NCI-H1436 treated with DMSO at 0.1 percent for 48 hours (cell line): Measurements from ENCODE around the gene PDCD10.

ENCODE experiments used
- DNase-seq: peaks from one replicate; lab custom pipeline; 2025; lab: John Stamatoyannopoulos, UW

Gene PDCD10

GRCh38 chr3:167735233-167736138, 794 bp upstream of the PDCD10 start, which contains the start of gene SERPINI1:
SERPINI1 (plus strand) TSS chr3:167735721; CDS start chr3:167789129, 53,408 bp downstream.
- peak; percentile 69 for DNase-seq

GRCh38 chr3:167733961-167734497, 663 bp downstream of the PDCD10 start:
- DNase-seq: no peak

- no peak for DNase-seq
Measured at GRCh38 chr3:167732313-167733065, 2.2 kb downstream of the PDCD10 start.

GRCh38 chr3:167731393-167731792, 3.3 kb downstream of the PDCD10 start:
- DNase-seq: no peak

- DNase-seq: no peak
Measured at GRCh38 chr3:167729591-167729990, 5.1 kb downstream of the PDCD10 start.

GRCh38 chr3:167728632-167729323, 5.9 kb downstream of the PDCD10 start:
- no peak for DNase-seq

- DNase-seq: no peak
Measured at GRCh38 chr3:167728176-167728575, 6.5 kb downstream of the PDCD10 start.

GRCh38 chr3:167723872-167724271, 10.8 kb downstream of the PDCD10 start:
- DNase-seq: no peak

- no peak for DNase-seq
Measured at GRCh38 chr3:167723025-167723512, 11.6 kb downstream of the PDCD10 start.

GRCh38 chr3:167718582-167718981, 16.1 kb downstream of the PDCD10 start:
- no peak for DNase-seq

GRCh38 chr3:167716920-167717319, 17.8 kb downstream of the PDCD10 start:
- DNase-seq: no peak

- DNase-seq: no peak
Measured at GRCh38 chr3:167714871-167715270, 19.8 kb downstream of the PDCD10 start.

- DNase-seq: no peak
Measured at GRCh38 chr3:167712445-167712844, 22.2 kb downstream of the PDCD10 start.

GRCh38 chr3:167711439-167711838, 23.3 kb downstream of the PDCD10 start:
- DNase-seq: no peak

- no peak for DNase-seq
Measured at GRCh38 chr3:167710552-167710951, 24.1 kb downstream of the PDCD10 start.

- DNase-seq: no peak
Measured at GRCh38 chr3:167709690-167710089, 25.0 kb downstream of the PDCD10 start.

GRCh38 chr3:167705840-167706239, 28.9 kb downstream of the PDCD10 start:
- no peak for DNase-seq

GRCh38 chr3:167700926-167701325, 33.8 kb downstream of the PDCD10 start:
- no peak for DNase-seq

- no peak for DNase-seq
Measured at GRCh38 chr3:167700046-167700445, 34.6 kb downstream of the PDCD10 start.

GRCh38 chr3:167694121-167694520, 40.6 kb downstream of the PDCD10 start:
- no peak for DNase-seq

- DNase-seq: no peak
Measured at GRCh38 chr3:167691366-167691765, 43.3 kb downstream of the PDCD10 start.
